T-helper 1 cell treated with Interleukin-12 subunit alpha and Interleukin-12 subunit beta and Interleukin-4 antibody, amounts not matched to agents 30 μg/mL and 1 μg/mL, for 36 hours (primary cell): ENCODE results near the gene COA1.
"Not testable (repeated sequence)": the region's sequence is repeated elsewhere in the genome, so short reads cannot be mapped to it uniquely, and the experiment has no call there.

Experiments used
- H3K27ac Mint-ChIP-seq: one replicate; pipeline ENCODE4 v1.8.0; 2021; ENCODE audit warnings: mild to moderate bottlenecking, mixed read lengths
- H3K27me3 Mint-ChIP-seq: one replicate; pipeline ENCODE4 v1.8.0; 2021; ENCODE audit warnings: low read depth, mixed read lengths
- H3K36me3 Mint-ChIP-seq: one replicate; pipeline ENCODE4 v1.8.0; 2021; ENCODE audit warnings: low read depth, mixed read lengths
- H3K4me1 Mint-ChIP-seq: one replicate; pipeline ENCODE4 v1.8.0; 2021; ENCODE audit warnings: low read depth, mixed read lengths
- H3K4me3 Mint-ChIP-seq: one replicate; pipeline ENCODE4 v1.8.0; 2021; ENCODE audit warnings: mild to moderate bottlenecking, moderate library complexity, mixed read lengths
- H3K9me3 Mint-ChIP-seq: one replicate; pipeline ENCODE4 v1.8.0; 2021; ENCODE audit warnings: mixed read lengths

COA1 gene

DNA sequence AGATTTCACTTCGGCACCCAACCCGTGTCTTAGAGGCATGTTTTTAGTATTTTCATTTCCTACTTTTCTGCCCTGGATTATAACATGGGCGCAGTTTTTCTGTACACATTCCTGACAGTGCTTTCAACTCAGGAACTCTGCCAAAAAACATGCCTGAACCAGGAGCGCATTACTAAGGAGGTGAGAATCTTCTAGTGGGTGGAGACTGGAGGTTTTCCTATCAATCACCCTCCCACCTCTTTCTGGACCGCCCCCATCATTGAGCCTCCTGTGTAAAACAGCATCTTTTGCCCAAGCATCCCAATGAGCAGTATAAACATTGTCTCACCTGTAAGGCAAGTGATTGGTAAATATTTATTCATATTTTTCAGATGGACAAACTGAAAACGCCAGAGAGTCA lies 93.2 kb downstream of the COA1 start:
- peaks cover 51% of the 10 kb centered on the region for H3K4me1 Mint-ChIP-seq
- H3K27ac Mint-ChIP-seq = no peak overlapping the region
- H3K9me3 Mint-ChIP-seq = no peaks in the 10 kb centered on the region
- H3K4me3 Mint-ChIP-seq = no peak overlapping the region
- peaks cover 79% of the 10 kb centered on the region for H3K36me3 Mint-ChIP-seq
- no peaks in the 10 kb centered on the region for H3K27me3 Mint-ChIP-seq

DNA sequence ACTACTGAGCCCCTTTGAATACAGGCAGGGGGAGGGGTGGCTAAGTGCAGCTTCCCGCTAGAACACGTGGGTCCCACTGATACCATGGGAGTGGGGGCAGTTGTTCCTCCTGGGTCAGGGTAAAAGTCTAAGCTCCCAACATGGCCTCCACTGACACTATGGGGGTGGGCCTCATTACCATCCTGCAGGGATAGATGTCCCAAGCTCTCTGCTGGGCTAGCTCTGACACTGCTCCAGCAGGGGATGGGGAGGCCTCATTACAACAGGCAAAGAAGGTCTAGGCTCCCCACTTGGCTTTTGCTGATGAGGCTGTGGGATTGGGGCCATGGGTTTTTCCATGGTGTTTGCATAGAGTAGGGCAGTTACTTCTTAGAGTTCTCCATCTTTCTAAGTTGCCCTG lies 94.9 kb downstream of the COA1 start:
- peaks cover 75% of the 10 kb centered on the region for H3K36me3 Mint-ChIP-seq
- H3K27me3 Mint-ChIP-seq = no peaks in the 10 kb centered on the region
- H3K9me3 Mint-ChIP-seq = no peaks in the 10 kb centered on the region
- peaks cover 49% of the 10 kb centered on the region for H3K4me1 Mint-ChIP-seq
- no peak overlapping the region for H3K27ac Mint-ChIP-seq
- no peak overlapping the region for H3K4me3 Mint-ChIP-seq

DNA sequence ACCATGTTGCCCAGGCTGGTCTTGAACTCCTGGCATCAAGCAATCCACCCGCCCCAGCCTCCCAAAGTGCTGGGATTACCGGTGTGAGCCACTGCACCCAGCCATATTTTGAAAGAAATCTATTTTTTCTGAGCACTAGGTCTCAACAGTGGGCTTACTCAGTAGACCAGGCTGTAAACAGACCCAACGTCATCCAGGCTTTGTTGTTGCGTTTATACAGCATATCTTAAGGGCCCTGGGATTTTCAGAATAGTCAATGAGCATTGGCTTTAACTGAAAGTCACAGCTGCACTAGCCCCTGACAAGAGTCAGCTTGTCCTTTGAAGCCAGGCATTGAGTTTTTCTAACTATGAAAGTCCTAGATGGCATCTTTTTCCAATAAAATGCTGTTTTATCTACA lies 96.6 kb downstream of the COA1 start:
- H3K4me1 Mint-ChIP-seq = peaks cover 49% of the 10 kb centered on the region
- H3K4me3 Mint-ChIP-seq = no peak overlapping the region
- H3K27ac Mint-ChIP-seq = no peak overlapping the region
- no peaks in the 10 kb centered on the region for H3K27me3 Mint-ChIP-seq
- H3K36me3 Mint-ChIP-seq = peaks cover 73% of the 10 kb centered on the region
- H3K9me3 Mint-ChIP-seq = no peaks in the 10 kb centered on the region

GRCh38 chr7:43631559-43631958 lies 97.8 kb downstream of the COA1 start:
- Mint-ChIP-seq H3K4me1 (peaks cover 45% of the 10 kb centered on the region), H3K36me3 (peaks cover 70% of the 10 kb centered on the region), H3K9me3 (no peaks in the 10 kb centered on the region), H3K27ac (peak overlapping the region; percentile 55), H3K27me3 (no peaks in the 10 kb centered on the region), H3K4me3 (peak overlapping the region; percentile 26)

DNA sequence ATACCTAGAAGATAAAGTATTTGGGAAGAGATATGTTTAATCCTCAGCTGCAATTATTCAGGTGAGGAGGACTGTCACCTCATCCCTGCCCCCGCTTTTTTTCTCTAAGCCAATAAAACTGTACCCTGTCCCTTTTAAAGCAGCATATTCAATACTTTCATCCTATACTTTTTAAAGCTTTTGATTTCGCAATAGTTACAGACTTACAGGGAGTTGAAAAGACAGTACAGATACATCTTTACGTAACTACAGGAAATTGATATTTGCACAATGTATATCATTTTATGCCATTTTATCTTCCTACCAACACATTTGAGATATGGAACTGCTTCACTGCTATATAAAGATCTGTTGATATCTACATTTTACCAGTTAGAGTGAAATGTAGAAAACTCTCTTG lies 98.8 kb downstream of the COA1 start:
- Mint-ChIP-seq H3K27ac (no peak overlapping the region), H3K4me1 (peaks cover 49% of the 10 kb centered on the region), H3K9me3 (no peaks in the 10 kb centered on the region), H3K36me3 (peaks cover 71% of the 10 kb centered on the region), H3K4me3 (no peak overlapping the region), H3K27me3 (no peaks in the 10 kb centered on the region)

- Mint-ChIP-seq H3K4me3 (no peak overlapping the region), H3K27me3 (no peaks in the 10 kb centered on the region), H3K27ac (peak overlapping the region; percentile 57), H3K36me3 (peaks cover 74% of the 10 kb centered on the region), H3K4me1 (peaks cover 55% of the 10 kb centered on the region), H3K9me3 (no peaks in the 10 kb centered on the region)
Observed at GRCh38 chr7:43629857-43630256, 99.5 kb downstream of the COA1 start.

- no peak overlapping the region for H3K4me3 Mint-ChIP-seq
- peaks cover 77% of the 10 kb centered on the region for H3K36me3 Mint-ChIP-seq
- H3K4me1 Mint-ChIP-seq = peaks cover 64% of the 10 kb centered on the region
- no peak overlapping the region for H3K27ac Mint-ChIP-seq
- no peaks in the 10 kb centered on the region for H3K27me3 Mint-ChIP-seq
- H3K9me3 Mint-ChIP-seq = no peaks in the 10 kb centered on the region
Observed at GRCh38 chr7:43628431-43628830, 100.9 kb downstream of the COA1 start.

DNA sequence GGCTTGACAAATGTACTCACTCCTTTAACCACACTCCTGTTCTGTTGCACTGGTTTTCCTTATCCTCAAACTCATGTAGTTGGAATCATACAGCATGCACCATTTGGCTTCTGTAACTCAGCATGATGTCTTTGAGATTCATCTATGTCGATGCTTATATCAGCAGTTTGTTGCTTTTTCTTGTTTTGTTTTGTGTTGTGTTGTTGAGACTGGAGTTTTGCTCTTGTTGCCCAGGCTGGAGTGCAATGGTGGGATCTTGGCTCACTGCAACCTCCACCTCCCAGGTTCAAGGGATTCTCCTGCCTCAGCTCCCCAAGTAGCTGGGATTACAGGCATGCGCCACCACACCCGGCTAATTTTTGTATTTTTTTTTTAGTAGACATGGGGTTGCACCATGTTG lies 101.5 kb downstream of the COA1 start:
- H3K9me3 Mint-ChIP-seq, H3K27ac Mint-ChIP-seq, H3K27me3 Mint-ChIP-seq, H3K4me3 Mint-ChIP-seq: not testable (repeated sequence)
- Mint-ChIP-seq H3K4me1 (peaks cover 65% of the 10 kb centered on the region), H3K36me3 (peaks cover 74% of the 10 kb centered on the region)

- H3K36me3 Mint-ChIP-seq = peaks cover 75% of the 10 kb centered on the region
- no peak overlapping the region for H3K27ac Mint-ChIP-seq
- H3K27me3 Mint-ChIP-seq = no peaks in the 10 kb centered on the region
- H3K4me1 Mint-ChIP-seq = peaks cover 68% of the 10 kb centered on the region
- no peaks in the 10 kb centered on the region for H3K9me3 Mint-ChIP-seq
- no peak overlapping the region for H3K4me3 Mint-ChIP-seq
Observed at GRCh38 chr7:43626695-43627094, 102.6 kb downstream of the COA1 start.

- Mint-ChIP-seq H3K4me1 (peaks cover 67% of the 10 kb centered on the region), H3K27ac (peak overlapping the region; percentile 31), H3K4me3 (no peak overlapping the region), H3K36me3 (peaks cover 70% of the 10 kb centered on the region), H3K27me3 (no peaks in the 10 kb centered on the region), H3K9me3 (no peaks in the 10 kb centered on the region)
Observed at GRCh38 chr7:43625980-43626379, 103.3 kb downstream of the COA1 start.

DNA sequence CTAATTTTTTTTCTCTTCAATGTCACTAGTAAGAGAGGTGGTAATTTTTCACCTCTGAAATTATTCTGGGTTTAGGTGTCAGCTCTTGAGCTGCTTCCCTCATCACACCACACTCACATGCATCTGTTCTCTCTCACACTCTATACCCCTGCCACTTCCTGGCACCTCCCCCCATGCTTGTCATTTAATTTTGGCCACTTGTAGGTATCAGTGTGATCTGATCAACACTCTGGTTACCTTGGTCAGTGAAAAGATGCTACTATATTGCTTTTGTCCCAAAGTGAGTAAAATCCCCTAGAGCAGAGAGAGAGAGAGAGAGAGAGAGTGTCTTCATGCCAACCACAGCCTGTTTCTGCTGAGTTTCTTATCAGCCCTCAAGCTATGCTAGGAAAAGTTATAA lies 103.9 kb downstream of the COA1 start:
- Mint-ChIP-seq H3K9me3 (no peaks in the 10 kb centered on the region), H3K27ac (peak overlapping the region; percentile 79), H3K4me3 (peak overlapping the region; percentile 46), H3K36me3 (peaks cover 68% of the 10 kb centered on the region), H3K4me1 (peaks cover 66% of the 10 kb centered on the region), H3K27me3 (no peaks in the 10 kb centered on the region)

- H3K27me3 Mint-ChIP-seq = no peaks in the 10 kb centered on the region
- H3K9me3 Mint-ChIP-seq = no peaks in the 10 kb centered on the region
- H3K4me1 Mint-ChIP-seq = peaks cover 62% of the 10 kb centered on the region
- no peak overlapping the region for H3K4me3 Mint-ChIP-seq
- H3K36me3 Mint-ChIP-seq = peaks cover 61% of the 10 kb centered on the region
- H3K27ac Mint-ChIP-seq = peak overlapping the region; percentile 22
Observed at GRCh38 chr7:43624156-43624555, 105.2 kb downstream of the COA1 start.

GRCh38 chr7:43621729-43622448 lies 107.4 kb downstream of the COA1 start:
- Mint-ChIP-seq H3K27ac (peak overlapping the region; percentile 46), H3K36me3 (peaks cover 46% of the 10 kb centered on the region), H3K27me3 (no peaks in the 10 kb centered on the region), H3K4me3 (peak overlapping the region; percentile 18), H3K9me3 (no peaks in the 10 kb centered on the region), H3K4me1 (peaks cover 49% of the 10 kb centered on the region)

DNA sequence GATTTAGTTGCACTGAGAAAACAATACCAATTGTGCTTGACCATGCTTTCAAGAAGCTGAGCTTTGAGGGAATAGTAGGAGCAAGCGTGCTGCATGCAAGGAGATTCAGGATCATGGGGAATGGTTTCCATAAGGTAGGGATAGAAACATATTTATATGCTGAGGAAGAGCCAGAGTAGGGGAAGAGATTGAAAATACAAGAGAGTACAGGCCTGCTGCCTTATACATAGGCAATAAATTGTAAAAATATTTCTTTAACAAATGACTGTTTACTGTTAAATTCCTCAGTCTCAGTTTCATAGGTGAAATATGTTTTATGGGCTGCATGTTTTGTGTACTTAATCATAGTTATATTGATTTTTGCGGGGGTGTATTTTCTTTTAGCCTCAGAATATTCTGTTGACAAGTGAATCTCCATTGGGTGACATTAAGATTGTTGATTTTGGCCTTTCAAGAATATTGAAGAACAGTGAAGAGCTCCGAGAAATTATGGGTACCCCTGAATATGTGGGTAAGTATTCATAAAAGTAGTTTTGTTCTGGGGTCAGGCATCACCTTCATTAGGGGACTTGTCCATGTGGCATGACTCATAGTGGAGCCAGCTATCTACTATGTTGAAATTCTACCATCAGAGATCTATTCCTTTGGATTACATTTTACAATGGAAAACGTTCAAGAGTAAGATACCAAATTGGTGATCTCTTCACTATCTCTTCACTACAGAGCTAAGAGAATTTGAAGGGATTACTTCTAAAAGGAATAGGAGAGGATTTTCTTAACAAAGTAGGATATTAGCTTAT lies 109.9 kb downstream of the COA1 start:
- H3K9me3 Mint-ChIP-seq = no peaks in the 10 kb centered on the region
- H3K4me3 Mint-ChIP-seq = no peak overlapping the region
- H3K27me3 Mint-ChIP-seq = no peaks in the 10 kb centered on the region
- peaks cover 37% of the 10 kb centered on the region for H3K4me1 Mint-ChIP-seq
- peaks cover 41% of the 10 kb centered on the region for H3K36me3 Mint-ChIP-seq
- no peak overlapping the region for H3K27ac Mint-ChIP-seq

DNA sequence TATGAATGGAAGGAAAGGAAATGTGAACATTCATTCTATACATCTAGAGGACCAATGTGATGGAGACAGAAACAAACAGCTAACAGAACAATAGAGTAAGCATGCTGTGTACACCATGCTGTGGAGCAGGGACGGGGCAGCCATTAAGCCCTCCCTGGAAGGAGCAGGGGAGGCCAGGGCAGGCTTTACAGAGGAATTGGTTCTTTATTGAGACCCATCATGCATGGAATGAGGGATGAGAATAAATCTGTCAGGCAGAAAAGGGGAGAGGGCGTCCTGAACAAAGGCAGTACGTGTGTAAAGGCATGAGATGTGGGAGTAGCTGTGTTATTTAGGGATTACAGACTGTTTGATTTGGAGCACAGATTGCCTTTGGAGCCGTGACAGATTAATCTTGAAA lies 111.2 kb downstream of the COA1 start:
- Mint-ChIP-seq H3K4me1 (peaks cover 34% of the 10 kb centered on the region), H3K9me3 (no peaks in the 10 kb centered on the region), H3K27ac (no peak overlapping the region), H3K4me3 (no peak overlapping the region), H3K27me3 (no peaks in the 10 kb centered on the region), H3K36me3 (peaks cover 40% of the 10 kb centered on the region)
